ENCODE measurements around the gene ZSWIM3.
"Not testable (repeated sequence)": the region's sequence is repeated elsewhere in the genome, so short reads cannot be mapped to it uniquely, and the experiment has no call there.

The ZSWIM3 gene

GRCh38 chr20:45896641-45897161 is 39.3 kb downstream of the ZSWIM3 start:
- peaks cover 74% of the 10 kb centered on the region for H3K36me3 ChIP-seq
- no peak for TF ChIP-seq Cebpa-rat (IDR thresholded peaks at IDR 0.05)
- no peak overlapping the region for H3K27ac ChIP-seq
- H3K27me3 ChIP-seq, result no peaks in the 10 kb centered on the region
- H3K9ac ChIP-seq, result no peak overlapping the region
- no peaks in the 10 kb centered on the region for H3K9me3 ChIP-seq
- H4K20me1 ChIP-seq, result peaks cover 5% of the 10 kb centered on the region; the same call in 1 of the 2 replicates
- no peak overlapping the region for H3K4me2 ChIP-seq
- peaks cover 20% of the 10 kb centered on the region for H3K4me1 ChIP-seq
- no peak overlapping the region for H3K4me3 ChIP-seq

- peaks cover 20% of the 10 kb centered on the region for H3K4me1 ChIP-seq
- no peak for TF ChIP-seq Cebpa-rat (IDR thresholded peaks at IDR 0.05)
- 0 out of 2 replicates have a peak, but pooled peaks cover 4% of the 10 kb centered on the region for H4K20me1 ChIP-seq
- no peaks in the 10 kb centered on the region for H3K9me3 ChIP-seq
- H3K4me3 ChIP-seq, result no peak overlapping the region
- no peaks in the 10 kb centered on the region for H3K27me3 ChIP-seq
- H3K9ac ChIP-seq, result no peak overlapping the region
- H3K36me3 ChIP-seq, result peaks cover 74% of the 10 kb centered on the region
- no peak overlapping the region for H3K4me2 ChIP-seq
- no peak overlapping the region for H3K27ac ChIP-seq
Measured at GRCh38 chr20:45897289-45897688, 39.9 kb downstream of the ZSWIM3 start.

GRCh38 chr20:45897692-45898091 is 40.3 kb downstream of the ZSWIM3 start:
- H4K20me1 ChIP-seq, result 0 out of 2 replicates have a peak, but pooled peaks cover 5% of the 10 kb centered on the region
- no peak overlapping the region for H3K4me3 ChIP-seq
- no peak overlapping the region for H3K9ac ChIP-seq
- peaks cover 20% of the 10 kb centered on the region for H3K4me1 ChIP-seq
- no peak overlapping the region for H3K27ac ChIP-seq
- no peak overlapping the region for H3K4me2 ChIP-seq
- TF ChIP-seq Cebpa-rat (IDR thresholded peaks at IDR 0.05), result no peak
- H3K27me3 ChIP-seq, result no peaks in the 10 kb centered on the region
- H3K9me3 ChIP-seq, result no peaks in the 10 kb centered on the region
- peaks cover 72% of the 10 kb centered on the region for H3K36me3 ChIP-seq

- no peak for TF ChIP-seq Cebpa-rat (IDR thresholded peaks at IDR 0.05)
- no peak overlapping the region for H3K27ac ChIP-seq
- peaks cover 66% of the 10 kb centered on the region for H3K36me3 ChIP-seq
Measured at GRCh38 chr20:45898285-45898684, 40.9 kb downstream of the ZSWIM3 start.

GRCh38 chr20:45899046-45899835 is 41.8 kb downstream of the ZSWIM3 start:
- H3K9me3 ChIP-seq, result no peaks in the 10 kb centered on the region
- H3K36me3 ChIP-seq, result peaks cover 57% of the 10 kb centered on the region
- 0 out of 2 replicates have a peak, but pooled peaks cover 5% of the 10 kb centered on the region for H4K20me1 ChIP-seq
- peaks cover 32% of the 10 kb centered on the region for H3K4me1 ChIP-seq
- H3K4me3 ChIP-seq, result no peak overlapping the region
- no peaks in the 10 kb centered on the region for H3K27me3 ChIP-seq
- H3K4me2 ChIP-seq, result no peak overlapping the region
- H3K27ac ChIP-seq, result no peak overlapping the region
- TF ChIP-seq Cebpa-rat (IDR thresholded peaks at IDR 0.05), result no peak
- no peak overlapping the region for H3K9ac ChIP-seq

More at GRCh38 chr20:45898285-45898684, 40.9 kb downstream of the ZSWIM3 start:
- H3K4me1 ChIP-seq, result peaks cover 24% of the 10 kb centered on the region
- no peak overlapping the region for H3K4me2 ChIP-seq
- 0 out of 2 replicates have a peak, but pooled peaks cover 5% of the 10 kb centered on the region for H4K20me1 ChIP-seq
- H3K4me3 ChIP-seq, result no peak overlapping the region
- H3K9me3 ChIP-seq, result no peaks in the 10 kb centered on the region
- H3K27me3 ChIP-seq, result no peaks in the 10 kb centered on the region
- H3K9ac ChIP-seq, result no peak overlapping the region

- not testable (repeated sequence) for H3K27ac ChIP-seq, H3K4me3 ChIP-seq, H3K9me3 ChIP-seq, H3K27me3 ChIP-seq, H3K9ac ChIP-seq, H4K20me1 ChIP-seq
- peaks cover 36% of the 10 kb centered on the region for H3K36me3 ChIP-seq
- peaks cover 42% of the 10 kb centered on the region for H3K4me1 ChIP-seq
- H3K4me2 ChIP-seq, result peak overlapping the region; percentile 77; the same call in 1 of the 2 replicates
Measured at GRCh38 chr20:45901332-45901731, 43.9 kb downstream of the ZSWIM3 start.

GRCh38 chr20:45902199-45902701 is 44.8 kb downstream of the ZSWIM3 start:
- peak overlapping the region; percentile 6; the same call in 1 of the 2 replicates for H3K4me3 ChIP-seq
- H3K4me1 ChIP-seq, result peaks cover 42% of the 10 kb centered on the region
- 0 out of 2 replicates have a peak, but pooled peaks cover 5% of the 10 kb centered on the region for H4K20me1 ChIP-seq
- H3K27me3 ChIP-seq, result no peaks in the 10 kb centered on the region
- H3K36me3 ChIP-seq, result peaks cover 28% of the 10 kb centered on the region
- peak overlapping the region; percentile 48 for H3K9ac ChIP-seq
- no peaks in the 10 kb centered on the region for H3K9me3 ChIP-seq
- H3K4me2 ChIP-seq, result peak overlapping the region; percentile 77
- H3K27ac ChIP-seq, result peak overlapping the region; percentile 7; the same call in 1 of the 2 replicates
- TF ChIP-seq Cebpa-rat (IDR thresholded peaks at IDR 0.05), result no peak

- Histone ChIP-seq H3K9ac (peak overlapping the region; percentile 50; the same call in 1 of the 2 replicates), H3K36me3 (peaks cover 6% of the 10 kb centered on the region), H3K9me3 (no peaks in the 10 kb centered on the region), H4K20me1 (0 out of 2 replicates have a peak, but pooled peaks cover 5% of the 10 kb centered on the region), H3K4me2 (peak overlapping the region; percentile 51), H3K27ac (peak overlapping the region; percentile 49), H3K27me3 (no peaks in the 10 kb centered on the region), H3K4me1 (peaks cover 50% of the 10 kb centered on the region), H3K4me3 (no peak overlapping the region)
- no peak for TF ChIP-seq Cebpa-rat (IDR thresholded peaks at IDR 0.05)
Measured at GRCh38 chr20:45904583-45905504, 47.4 kb downstream of the ZSWIM3 start.

GRCh38 chr20:45905505-45906079 is 48.2 kb downstream of the ZSWIM3 start:
- Histone ChIP-seq H3K27ac (no peak overlapping the region), H3K4me3 (no peak overlapping the region), H3K27me3 (no peaks in the 10 kb centered on the region), H3K9ac (no peak overlapping the region), H4K20me1 (0 out of 2 replicates have a peak, but pooled peaks cover 5% of the 10 kb centered on the region), H3K4me1 (peaks cover 57% of the 10 kb centered on the region), H3K4me2 (no peak overlapping the region), H3K36me3 (peaks cover 6% of the 10 kb centered on the region), H3K9me3 (no peaks in the 10 kb centered on the region)
- TF ChIP-seq Cebpa-rat (IDR thresholded peaks at IDR 0.05), result no peak
